H9 (cell line): ENCODE data around the gene TMEM51. TPM values are rescaled to one million over a fixed set of nuclear protein-coding genes. Genes with fewer than 3 reads are reported as not detected.

ENCODE experiments used
- DNase-seq: peaks from one replicate; pipeline ENCODE4 v3.0.0-alpha.2; 2017
- H2AFZ ChIP-seq: one replicate; pipeline ENCODE4 v1.6.1; 2013; ENCODE audit warnings: mild to moderate bottlenecking, low read length, control low read depth, moderate library complexity
- H2AK5ac ChIP-seq: 2 replicates; pipeline ENCODE4 v1.6.1; 2013; ENCODE audit warnings: low read length, control low read depth, mixed read lengths; ENCODE audit not compliant: insufficient read length
- H2BK120ac ChIP-seq: one replicate; pipeline ENCODE4 v1.6.1; 2013; ENCODE audit warnings: low read depth, mild to moderate bottlenecking, low read length, control low read depth, inconsistent platforms; ENCODE audit not compliant: poor library complexity, severe bottlenecking
- H2BK12ac ChIP-seq: 2 replicates; pipeline ENCODE4 v1.6.1; 2013; ENCODE audit warnings: low read length, control low read depth, mixed read lengths, low read depth; ENCODE audit not compliant: insufficient read length
- H2BK15ac ChIP-seq: 2 replicates; pipeline ENCODE4 v1.6.1; 2013; ENCODE audit warnings: low read depth, low read length, control low read depth
- H2BK20ac ChIP-seq: one replicate; pipeline ENCODE4 v1.6.1; 2013; ENCODE audit warnings: low read depth, mild to moderate bottlenecking, low read length, control low read depth, inconsistent platforms; ENCODE audit not compliant: poor library complexity, severe bottlenecking
- H2BK5ac ChIP-seq: 2 replicates; pipeline ENCODE4 v1.6.1; 2013; ENCODE audit warnings: low read length, control low read depth, mixed read lengths; ENCODE audit not compliant: insufficient read length
- H3K14ac ChIP-seq: 2 replicates; pipeline ENCODE4 v1.6.1; 2013; ENCODE audit warnings: low read length, control low read depth; ENCODE audit not compliant: insufficient read depth
- H3K18ac ChIP-seq: 2 replicates; pipeline ENCODE4 v1.6.1; 2013; ENCODE audit warnings: low read depth, mild to moderate bottlenecking, mixed read lengths, low read length, control low read depth; ENCODE audit not compliant: insufficient read length
- H3K23ac ChIP-seq: 2 replicates; pipeline ENCODE4 v1.6.1; 2013; ENCODE audit warnings: low read length, control low read depth, mixed read lengths, low read depth; ENCODE audit not compliant: insufficient read length
- H3K23me2 ChIP-seq: 2 replicates; pipeline ENCODE4 v1.6.1; 2013; ENCODE audit warnings: low read depth, mild to moderate bottlenecking, mixed read lengths, low read length, control low read depth; ENCODE audit not compliant: insufficient read length, poor library complexity, severe bottlenecking
- H3K27ac ChIP-seq: 2 replicates; pipeline ENCODE4 v1.5.1; 2013; ENCODE audit warnings: low read length, control low read depth, mixed read lengths, low read depth; ENCODE audit not compliant: insufficient read length
- H3K27me3 ChIP-seq: 2 replicates; pipeline ENCODE4 v1.6.1; 2013; ENCODE audit warnings: low read length, control low read depth, inconsistent platforms; ENCODE audit not compliant: insufficient read depth
- H3K4ac ChIP-seq: 2 replicates; pipeline ENCODE4 v1.6.1; 2013; ENCODE audit warnings: low read depth, mild to moderate bottlenecking, control low read depth, inconsistent platforms, low read length, moderate library complexity
- H3K4me1 ChIP-seq: 2 replicates; pipeline ENCODE4 v1.6.1; 2013; ENCODE audit warnings: low read length, control low read depth, inconsistent platforms; ENCODE audit not compliant: insufficient read depth
- H3K4me2 ChIP-seq: 2 replicates; pipeline ENCODE4 v1.6.1; 2013; ENCODE audit warnings: low read length, control low read depth, mixed read lengths; ENCODE audit not compliant: insufficient read length, insufficient read depth
- H3K56ac ChIP-seq: 2 replicates; pipeline ENCODE4 v1.6.1; 2013; ENCODE audit warnings: low read depth, mild to moderate bottlenecking, mixed read lengths, low read length, control low read depth; ENCODE audit not compliant: insufficient read length
- H3K79me1 ChIP-seq: 2 replicates; pipeline ENCODE4 v1.6.1; 2013; ENCODE audit warnings: low read depth, mild to moderate bottlenecking, moderate library complexity, low read length, control low read depth, inconsistent platforms; ENCODE audit not compliant: insufficient read depth, poor library complexity, severe bottlenecking
- H3K79me2 ChIP-seq: 2 replicates; pipeline ENCODE4 v1.6.1; 2013; ENCODE audit warnings: low read length, control low read depth, inconsistent platforms; ENCODE audit not compliant: insufficient read depth
- H3K9ac ChIP-seq: 2 replicates; pipeline ENCODE4 v1.6.1; 2013; ENCODE audit warnings: low read length, control low read depth, mixed read lengths; ENCODE audit not compliant: insufficient read length; ENCODE audit errors: extremely low read depth
- H3K9me3 ChIP-seq: one replicate; pipeline ENCODE4 v1.6.1; 2013; ENCODE audit warnings: low read depth, low read length, inconsistent platforms; ENCODE audit not compliant: control insufficient read depth
- H3T11ph ChIP-seq: one replicate; pipeline ENCODE4 v1.6.1; 2013; ENCODE audit warnings: mild to moderate bottlenecking, low read length, control low read depth, inconsistent platforms
- H4K20me1 ChIP-seq: one replicate; pipeline ENCODE4 v1.6.1; 2013; ENCODE audit not compliant: control insufficient read depth, insufficient read length, insufficient read depth
- H4K5ac ChIP-seq: 2 replicates; pipeline ENCODE4 v1.6.1; 2013; ENCODE audit warnings: low read depth, mild to moderate bottlenecking, mixed read lengths, low read length, control low read depth; ENCODE audit not compliant: insufficient read length
- H4K8ac ChIP-seq: replicated peaks from 2 replicates; pipeline ENCODE4 v1.6.1; 2013; ENCODE audit warnings: low read length, control low read depth, mixed read lengths, low read depth; ENCODE audit not compliant: insufficient read length
- H4K91ac ChIP-seq: 2 replicates; pipeline ENCODE4 v1.6.1; 2013; ENCODE audit warnings: low read depth, mild to moderate bottlenecking, moderate library complexity, mixed read lengths, low read length, control low read depth; ENCODE audit not compliant: insufficient read length
- H3K27ac Mint-ChIP-seq, 3 experiments: 2 replicates in 2 of 3; 3 replicates in 1 of 3; pipeline ENCODE4 v1.8.0; 2020 to 2021; ENCODE audit warnings: mixed read lengths in 3 of 3, mild to moderate bottlenecking in 1 of 3, moderate library complexity in 1 of 3
- H3K27me3 Mint-ChIP-seq: 2 replicates; pipeline ENCODE4 v1.8.0; 2021; ENCODE audit warnings: low read depth, mild to moderate bottlenecking, moderate library complexity, mixed read lengths
- H3K36me3 Mint-ChIP-seq, 3 experiments: 2 replicates in 2 of 3; 3 replicates in 1 of 3; pipeline ENCODE4 v1.8.0; 2020 to 2021; ENCODE audit warnings: low read depth in 3 of 3, mixed read lengths in 3 of 3; ENCODE audit not compliant: insufficient read depth in 1 of 3
- H3K4me1 Mint-ChIP-seq, 2 experiments: 2 replicates each; pipeline ENCODE4 v1.8.0; 2020; ENCODE audit warnings: mixed read lengths in 2 of 2
- H3K4me3 Mint-ChIP-seq, 2 experiments: 2 replicates in 1 of 2; 3 replicates in 1 of 2; pipeline ENCODE4 v1.8.0; 2020 to 2021; ENCODE audit warnings: mild to moderate bottlenecking in 2 of 2, mixed read lengths in 2 of 2, moderate library complexity in 1 of 2
- H3K9me3 Mint-ChIP-seq, 2 experiments: 2 replicates in 1 of 2; 3 replicates in 1 of 2; pipeline ENCODE4 v1.8.0; 2020; ENCODE audit warnings: mild to moderate bottlenecking in 2 of 2, mixed read lengths in 2 of 2, moderate library complexity in 1 of 2
- CTCF ChIP-seq: fragments of 200-600 bp; sonication (generic); conservative IDR thresholded peaks from 3 replicates; pipeline ENCODE4 v1.8.0; 2021; ENCODE audit warnings: antibody characterized with exemption, mild to moderate bottlenecking
- WGBS: extraction: QIAGEN DNeasy Blood & Tissue Kit; methylation state at CpG from one replicate; pipeline ENCODE4 v1.1.7; 2013; ENCODE audit warnings: missing lambda C conversion rate, low lambda C conversion rate, mixed read lengths; ENCODE audit not compliant: insufficient read length; ENCODE audit errors: extremely low coverage; 5-methylcytosine and 5-hydroxymethylcytosine counted together
- total RNA-seq: library from RNA; stranded (reverse); gene quantifications from 2 replicates; pipeline ENCODE4 v1.2.1, GENCODE V29; 2021

Gene TMEM51
- total RNA-seq, 1 experiment from 2014 or later: 4.6 TPM

- no peak overlapping the region for H3K23ac ChIP-seq
- peaks cover 0 to 5% of the 10 kb centered on the region in 2 experiments; a peak in 2 of 5 replicates for H3K9me3 Mint-ChIP-seq
- H3K27ac Mint-ChIP-seq: no peak overlapping the region
- TF ChIP-seq CTCF: no peak
- no peak overlapping the region for H2BK120ac ChIP-seq
- no peak overlapping the region for H2BK20ac ChIP-seq
- H4K5ac ChIP-seq: no peak overlapping the region
- H2BK15ac ChIP-seq: no peak overlapping the region
- H3K36me3 Mint-ChIP-seq: peaks cover 0 to 4% (median 3%) of the 10 kb centered on the region in 3 experiments; a peak in 2 of 7 replicates
- H3K18ac ChIP-seq: no peak overlapping the region
- no peaks in the 10 kb centered on the region for H3K79me2 ChIP-seq
- no peak overlapping the region for H2AFZ ChIP-seq
- no peaks in the 10 kb centered on the region for H3K79me1 ChIP-seq
- no peaks in the 10 kb centered on the region for H3K9me3 ChIP-seq
- H2BK5ac ChIP-seq: no peak overlapping the region
- H3K4me2 ChIP-seq: no peak overlapping the region
- H3K27me3 Mint-ChIP-seq: peaks cover 65% of the 10 kb centered on the region
- no peak overlapping the region for H3K4ac ChIP-seq
- no peak overlapping the region for H2AK5ac ChIP-seq
- H3T11ph ChIP-seq: no peak overlapping the region
- no peak overlapping the region for H2BK12ac ChIP-seq
- no CpG with 5 or more reads among the region's 1 CpG for WGBS
- H4K20me1 ChIP-seq: no peaks in the 10 kb centered on the region
- no peak overlapping the region for H3K14ac ChIP-seq
- no peaks in the 10 kb centered on the region for H3K4me1 ChIP-seq
- H3K27ac ChIP-seq: no peak overlapping the region
- peaks cover 15% of the 10 kb centered on the region for H3K23me2 ChIP-seq
- H3K9ac ChIP-seq: no peak overlapping the region
- no peaks in the 10 kb centered on the region; the same call in 1 of the 2 replicates for H3K27me3 ChIP-seq
- DNase-seq: no peak
- no peak overlapping the region for H4K8ac ChIP-seq
- H3K4me3 Mint-ChIP-seq: no peak overlapping the region
- no peak overlapping the region for H3K56ac ChIP-seq
- H3K4me1 Mint-ChIP-seq: peaks cover 3 to 6% of the 10 kb centered on the region in 2 experiments
- no peak overlapping the region for H4K91ac ChIP-seq
Measured at GRCh38 chr1:15148941-15149340, 4.6 kb upstream of the TMEM51 start.
